ENCODE measurements around the gene ADCY6. TPM values are rescaled to one million over a fixed set of nuclear protein-coding genes. Genes with fewer than 3 reads are reported as not detected.

ADCY6 gene
- polyA plus RNA-seq, 1 donor (not counting 4 experiments of a cell fraction or from before 2014, with no cell fraction given), result 13.2 TPM

DNA sequence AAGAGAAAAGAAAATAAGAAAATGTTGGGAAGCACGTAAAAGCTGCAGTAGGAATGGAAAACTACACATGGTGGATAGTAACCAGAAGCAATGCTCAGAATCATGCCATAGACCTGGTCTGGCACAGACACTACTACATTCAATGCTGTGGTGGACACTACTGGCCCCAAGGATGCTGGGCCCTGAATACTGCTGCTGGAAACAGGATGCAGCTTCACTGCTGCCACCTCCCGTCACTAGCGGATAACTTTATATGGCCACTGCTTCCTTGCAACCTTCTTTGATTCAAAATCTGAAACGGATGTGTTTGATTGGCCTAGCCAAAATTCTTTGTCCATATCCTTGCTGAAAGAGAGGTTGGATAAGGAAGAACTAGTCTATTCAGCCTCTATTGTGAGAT lies 30.7 kb downstream of the ADCY6 start:
- Histone ChIP-seq H3K9me1 (ENCODE audit: control insufficient read depth, extremely low read depth, insufficient read depth, low read length) (no peaks in the 10 kb centered on the region), H3K27me3 (ENCODE audit: control insufficient read depth, extremely low read depth, insufficient read depth, low read length) (no peaks in the 10 kb centered on the region), H2AFZ (ENCODE audit: control insufficient read depth, low read length) (no peak overlapping the region), H3K4me2 (ENCODE audit: control insufficient read depth, extremely low read depth, insufficient read depth, low read depth, low read length) (no peak overlapping the region), H3K27ac (ENCODE audit: control insufficient read depth, insufficient read depth, low read length) (no peak overlapping the region), H3K79me2 (ENCODE audit: control insufficient read depth, insufficient read depth, low read length) (no peaks in the 10 kb centered on the region), H3K4me1 (ENCODE audit: control insufficient read depth, extremely low read depth, insufficient read depth, low read length) (no peaks in the 10 kb centered on the region), H3K4me3 (ENCODE audit: control insufficient read depth in 2 of 3, extremely low read depth in 1 of 3, insufficient read depth in 2 of 3, low read depth in 1 of 3, low read length in 3 of 3) (no peak overlapping the region), H4K20me1 (ENCODE audit: control insufficient read depth, extremely low read depth, insufficient read depth, low read length) (no peaks in the 10 kb centered on the region), H3K9me3 (ENCODE audit: control insufficient read depth, low read depth, low read length) (no peaks in the 10 kb centered on the region), H3K36me3 (ENCODE audit: control insufficient read depth in 2 of 2, extremely low read depth in 1 of 2, insufficient read depth in 2 of 2, low read length in 2 of 2) (no peaks in the 10 kb centered on the region), H3K9ac (ENCODE audit: control insufficient read depth, extremely low read depth, insufficient read depth, low read length) (no peak overlapping the region)
- TF ChIP-seq, protein P1, sequence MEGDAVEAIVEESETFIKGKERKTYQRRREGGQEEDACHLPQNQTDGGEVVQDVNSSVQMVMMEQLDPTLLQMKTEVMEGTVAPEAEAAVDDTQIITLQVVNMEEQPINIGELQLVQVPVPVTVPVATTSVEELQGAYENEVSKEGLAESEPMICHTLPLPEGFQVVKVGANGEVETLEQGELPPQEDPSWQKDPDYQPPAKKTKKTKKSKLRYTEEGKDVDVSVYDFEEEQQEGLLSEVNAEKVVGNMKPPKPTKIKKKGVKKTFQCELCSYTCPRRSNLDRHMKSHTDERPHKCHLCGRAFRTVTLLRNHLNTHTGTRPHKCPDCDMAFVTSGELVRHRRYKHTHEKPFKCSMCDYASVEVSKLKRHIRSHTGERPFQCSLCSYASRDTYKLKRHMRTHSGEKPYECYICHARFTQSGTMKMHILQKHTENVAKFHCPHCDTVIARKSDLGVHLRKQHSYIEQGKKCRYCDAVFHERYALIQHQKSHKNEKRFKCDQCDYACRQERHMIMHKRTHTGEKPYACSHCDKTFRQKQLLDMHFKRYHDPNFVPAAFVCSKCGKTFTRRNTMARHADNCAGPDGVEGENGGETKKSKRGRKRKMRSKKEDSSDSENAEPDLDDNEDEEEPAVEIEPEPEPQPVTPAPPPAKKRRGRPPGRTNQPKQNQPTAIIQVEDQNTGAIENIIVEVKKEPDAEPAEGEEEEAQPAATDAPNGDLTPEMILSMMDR (optimal IDR thresholded peaks at IDR 0.05 in 1 of 3, IDR thresholded peaks at IDR 0.05 in 1 of 3, conservative IDR thresholded peaks at IDR 0.05 in 1 of 3; ENCODE audit: extremely low read depth in 1 of 3, insufficient read depth in 2 of 3, low read length in 3 of 3), result no peak
- TF ChIP-seq EZH2 (IDR thresholded peaks at IDR 0.05; ENCODE audit: low read length), result no peak
- no peak for FAIRE-seq
- DNase-seq (ENCODE audit: low read depth, low spot score), result no peak
- dilution Hi-C loops (cut with MboI; ENCODE audit: extremely low pct_ligation_motif_present, low sequenced_read_pairs), result no loop called here

DNA sequence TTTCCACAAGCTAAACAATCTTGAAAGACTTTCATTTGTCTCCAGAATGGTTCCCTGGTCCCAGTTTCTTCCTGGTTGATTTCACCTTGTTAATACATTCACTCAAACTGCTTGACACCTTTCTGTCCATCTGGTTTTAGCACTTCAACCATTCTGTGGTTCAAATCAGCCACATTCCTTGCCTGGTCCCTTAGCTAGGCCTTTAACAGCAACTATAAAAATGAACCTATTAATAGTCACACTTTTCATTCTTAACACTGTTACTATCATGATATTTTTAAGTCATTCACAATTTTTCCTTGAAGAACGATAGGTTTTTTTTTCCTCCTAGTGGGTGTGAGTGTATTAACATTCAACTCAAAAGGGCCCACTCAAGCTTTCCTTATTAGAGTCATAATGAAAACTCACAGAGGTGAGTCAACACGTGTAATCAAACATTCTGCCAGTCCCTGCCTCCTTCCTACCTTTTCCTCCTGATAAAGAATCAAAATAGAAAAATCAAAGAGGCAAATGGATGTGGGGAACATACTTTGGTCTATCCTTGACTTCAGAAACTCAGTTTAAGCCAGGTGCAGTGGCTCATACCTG lies 38.0 kb downstream of the ADCY6 start:
- dilution Hi-C loops (cut with MboI; ENCODE audit: extremely low pct_ligation_motif_present, low sequenced_read_pairs), result no loop called here
- H4K20me1 ChIP-seq (ENCODE audit: control insufficient read depth, extremely low read depth, insufficient read depth, low read length), result no peaks in the 10 kb centered on the region
- no peak overlapping the region for H3K4me3 ChIP-seq (ENCODE audit: control insufficient read depth in 2 of 3, extremely low read depth in 1 of 3, insufficient read depth in 2 of 3, low read depth in 1 of 3, low read length in 3 of 3)
- no peaks in the 10 kb centered on the region for H3K79me2 ChIP-seq (ENCODE audit: control insufficient read depth, insufficient read depth, low read length)
- DNase-seq (ENCODE audit: low read depth, low spot score) (no peak), FAIRE-seq (no peak)
- H3K9me3 ChIP-seq (ENCODE audit: control insufficient read depth, low read depth, low read length), result no peaks in the 10 kb centered on the region
- H3K4me1 ChIP-seq (ENCODE audit: control insufficient read depth, extremely low read depth, insufficient read depth, low read length), result peaks cover 5% of the 10 kb centered on the region
- no peak overlapping the region for H2AFZ ChIP-seq (ENCODE audit: control insufficient read depth, low read length)
- H3K9ac ChIP-seq (ENCODE audit: control insufficient read depth, extremely low read depth, insufficient read depth, low read length), result no peak overlapping the region
- H3K27me3 ChIP-seq (ENCODE audit: control insufficient read depth, extremely low read depth, insufficient read depth, low read length), result no peaks in the 10 kb centered on the region
- TF ChIP-seq, protein P1 (optimal IDR thresholded peaks at IDR 0.05 in 1 of 3, IDR thresholded peaks at IDR 0.05 in 1 of 3, conservative IDR thresholded peaks at IDR 0.05 in 1 of 3; ENCODE audit: extremely low read depth in 1 of 3, insufficient read depth in 2 of 3, low read length in 3 of 3), result no peak
- TF ChIP-seq EZH2 (IDR thresholded peaks at IDR 0.05; ENCODE audit: low read length), result no peak
- H3K9me1 ChIP-seq (ENCODE audit: control insufficient read depth, extremely low read depth, insufficient read depth, low read length), result no peaks in the 10 kb centered on the region
- H3K4me2 ChIP-seq (ENCODE audit: control insufficient read depth, extremely low read depth, insufficient read depth, low read depth, low read length), result no peak overlapping the region
- H3K27ac ChIP-seq (ENCODE audit: control insufficient read depth, insufficient read depth, low read length), result no peak overlapping the region
- no peaks in the 10 kb centered on the region for H3K36me3 ChIP-seq (ENCODE audit: control insufficient read depth in 2 of 2, extremely low read depth in 1 of 2, insufficient read depth in 2 of 2, low read length in 2 of 2)

All from keratinocyte (primary cell).